ENCODE results near the gene EEFSEC. TPM values are rescaled to one million over a fixed set of nuclear protein-coding genes. Genes with fewer than 3 reads are reported as not detected.

EEFSEC gene
- total RNA-seq, 1 experiment from 2014 or later = 21.3 TPM

DNA sequence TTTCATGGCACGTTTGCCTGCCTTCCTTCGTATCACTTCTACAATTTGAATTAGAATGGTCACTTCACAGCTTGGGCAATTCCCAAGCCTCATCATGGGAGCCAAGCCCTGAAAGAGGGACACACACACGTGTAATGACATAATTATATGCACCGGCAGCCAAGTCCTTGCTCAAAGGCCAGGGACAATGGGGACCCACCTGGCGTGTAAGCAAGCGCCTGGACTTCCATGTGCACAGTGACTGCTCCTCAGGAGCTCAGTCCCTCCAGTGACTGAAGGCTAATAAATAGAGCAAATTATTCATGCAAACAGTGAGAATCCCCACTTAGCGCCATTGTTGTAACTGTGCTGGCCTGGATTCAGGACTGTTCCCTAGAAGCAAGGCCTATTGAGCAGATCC, 198.3 kb downstream of the EEFSEC start:
- Histone ChIP-seq H3K27ac (no peak overlapping the region), H3K79me2 (ENCODE audit: low read depth) (no peaks in the 10 kb centered on the region), H3K4me2 (no peak overlapping the region), H3K27me3 (ENCODE audit: insufficient read depth, low read depth) (no peaks in the 10 kb centered on the region), H3K9me2 (ENCODE audit: insufficient read depth) (no peaks in the 10 kb centered on the region), H3K36me3 (ENCODE audit: low read depth) (no peaks in the 10 kb centered on the region), H2AFZ (no peak overlapping the region), H3F3A (ENCODE audit: insufficient read depth, low read depth) (no peaks in the 10 kb centered on the region), H3K4me1 (replicated peaks; ENCODE audit: insufficient read depth) (no peaks in the 10 kb centered on the region), H3K9me3 (ENCODE audit: insufficient read depth, low read depth) (no peaks in the 10 kb centered on the region), H4K20me1 (ENCODE audit: insufficient read depth) (no peaks in the 10 kb centered on the region), H3K4me3 (no peak overlapping the region)
- ChIA-PET POLR2A (ENCODE audit: unreplicated experiment) (interaction anchor here (0.6 kb wide), 1 partner anchor 76 kb away, joined by 3 read pairs; no protein-coding TSS in a partner anchor), CTCF (no interaction called here)
- TF ChIP-seq, protein P1, sequence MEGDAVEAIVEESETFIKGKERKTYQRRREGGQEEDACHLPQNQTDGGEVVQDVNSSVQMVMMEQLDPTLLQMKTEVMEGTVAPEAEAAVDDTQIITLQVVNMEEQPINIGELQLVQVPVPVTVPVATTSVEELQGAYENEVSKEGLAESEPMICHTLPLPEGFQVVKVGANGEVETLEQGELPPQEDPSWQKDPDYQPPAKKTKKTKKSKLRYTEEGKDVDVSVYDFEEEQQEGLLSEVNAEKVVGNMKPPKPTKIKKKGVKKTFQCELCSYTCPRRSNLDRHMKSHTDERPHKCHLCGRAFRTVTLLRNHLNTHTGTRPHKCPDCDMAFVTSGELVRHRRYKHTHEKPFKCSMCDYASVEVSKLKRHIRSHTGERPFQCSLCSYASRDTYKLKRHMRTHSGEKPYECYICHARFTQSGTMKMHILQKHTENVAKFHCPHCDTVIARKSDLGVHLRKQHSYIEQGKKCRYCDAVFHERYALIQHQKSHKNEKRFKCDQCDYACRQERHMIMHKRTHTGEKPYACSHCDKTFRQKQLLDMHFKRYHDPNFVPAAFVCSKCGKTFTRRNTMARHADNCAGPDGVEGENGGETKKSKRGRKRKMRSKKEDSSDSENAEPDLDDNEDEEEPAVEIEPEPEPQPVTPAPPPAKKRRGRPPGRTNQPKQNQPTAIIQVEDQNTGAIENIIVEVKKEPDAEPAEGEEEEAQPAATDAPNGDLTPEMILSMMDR (conservative IDR thresholded peaks at IDR 0.05) = no peak
- TF ChIP-seq EZH2 (IDR thresholded peaks at IDR 0.05; ENCODE audit: low read depth) = no peak
- DNase-seq = peak in 1 of 2 experiments; percentile 17
- no TSS peak for BruUV-seq (replicated peaks)
- intact Hi-C loops (cut with micrococcal nuclease; ENCODE audit: unreplicated experiment) = no loop called here

DNA sequence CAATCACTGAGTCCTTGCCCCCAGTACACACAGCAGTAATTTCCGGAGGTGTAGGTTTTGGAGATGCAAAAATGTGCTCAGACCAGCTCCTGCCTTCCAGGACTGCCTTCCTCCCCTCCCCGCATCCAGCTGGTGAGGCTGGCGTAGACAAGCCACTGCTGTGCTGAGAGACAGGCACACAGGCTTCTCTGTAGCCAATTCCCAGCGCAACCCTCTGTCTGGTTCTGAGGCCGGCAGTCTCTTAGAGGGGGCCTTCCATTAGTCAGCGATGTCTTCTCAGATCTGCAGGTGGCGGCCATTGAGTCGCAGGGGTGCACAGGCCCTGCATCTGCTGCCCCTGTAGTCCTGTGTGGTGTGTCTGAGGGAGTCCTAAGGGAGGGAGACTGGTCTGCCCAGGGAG, 199.0 kb downstream of the EEFSEC start:
- Histone ChIP-seq H2AFZ (no peak overlapping the region), H3K4me2 (no peak overlapping the region), H3K27ac (no peak overlapping the region), H3K9me2 (ENCODE audit: insufficient read depth) (no peaks in the 10 kb centered on the region), H3F3A (ENCODE audit: insufficient read depth, low read depth) (no peaks in the 10 kb centered on the region), H4K20me1 (ENCODE audit: insufficient read depth) (no peaks in the 10 kb centered on the region), H3K4me3 (no peak overlapping the region), H3K27me3 (ENCODE audit: insufficient read depth, low read depth) (no peaks in the 10 kb centered on the region), H3K9me3 (ENCODE audit: insufficient read depth, low read depth) (no peaks in the 10 kb centered on the region), H3K4me1 (replicated peaks; ENCODE audit: insufficient read depth) (no peaks in the 10 kb centered on the region), H3K36me3 (ENCODE audit: low read depth) (no peaks in the 10 kb centered on the region), H3K79me2 (ENCODE audit: low read depth) (no peaks in the 10 kb centered on the region)
- TF ChIP-seq, protein P1 (conservative IDR thresholded peaks at IDR 0.05) = no peak
- no peak for TF ChIP-seq EZH2 (IDR thresholded peaks at IDR 0.05; ENCODE audit: low read depth)
- ChIA-PET CTCF (no interaction called here), POLR2A (ENCODE audit: unreplicated experiment) (interaction anchor here (0.7 kb wide), 1 partner anchor 12 kb away, joined by 4 read pairs; no protein-coding TSS in a partner anchor)
- intact Hi-C loops (cut with micrococcal nuclease; ENCODE audit: unreplicated experiment) = no loop called here
- no TSS peak for BruUV-seq (replicated peaks)
- DNase-seq = peak in 1 of 2 experiments; percentile 13

DNA sequence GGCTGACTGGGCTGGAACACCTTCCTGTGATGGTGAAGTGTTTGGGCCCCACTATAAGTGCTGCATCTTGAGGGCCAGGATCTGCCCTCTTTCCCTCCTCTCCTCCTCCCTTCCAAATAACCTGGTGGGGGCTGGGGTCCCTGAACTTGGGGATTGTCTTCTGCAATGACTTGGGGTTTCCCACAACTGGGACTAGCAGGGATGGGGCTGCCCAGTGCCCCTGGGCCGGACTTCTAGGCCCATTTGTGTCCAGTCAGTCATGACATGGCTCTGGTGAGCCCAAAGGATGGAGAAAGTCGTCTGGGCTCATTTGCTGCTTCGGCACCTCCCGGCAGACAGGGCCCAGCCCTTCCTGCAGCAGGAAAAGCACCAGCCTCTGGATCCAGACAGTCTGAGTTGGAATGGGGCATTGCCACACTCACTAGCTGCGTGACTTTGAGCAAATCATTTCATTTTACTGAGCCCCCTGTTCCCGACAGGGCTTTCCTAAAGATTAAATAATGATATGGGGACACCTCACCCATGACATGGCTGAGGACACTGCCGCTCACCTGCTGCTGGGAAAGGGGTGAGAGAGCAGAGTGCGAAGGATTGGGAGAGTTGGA, 200.2 kb downstream of the EEFSEC start:
- no peaks in the 10 kb centered on the region for H4K20me1 ChIP-seq (ENCODE audit: insufficient read depth)
- no TSS peak for BruUV-seq (replicated peaks)
- H3K9me3 ChIP-seq (ENCODE audit: insufficient read depth, low read depth) = no peaks in the 10 kb centered on the region
- intact Hi-C loops (cut with micrococcal nuclease; ENCODE audit: unreplicated experiment) = no loop called here
- no peak overlapping the region for H3K4me3 ChIP-seq
- ChIA-PET POLR2A (ENCODE audit: unreplicated experiment) (interaction anchor here (0.7 kb wide), 1 partner anchor 10 kb away, joined by 4 read pairs; no protein-coding TSS in a partner anchor), CTCF (no interaction called here)
- peak in 1 of 2 experiments; percentile 6 for DNase-seq
- no peak overlapping the region for H3K27ac ChIP-seq
- no peaks in the 10 kb centered on the region for H3K4me1 ChIP-seq (replicated peaks; ENCODE audit: insufficient read depth)
- H3K4me2 ChIP-seq = no peak overlapping the region
- no peaks in the 10 kb centered on the region for H3F3A ChIP-seq (ENCODE audit: insufficient read depth, low read depth)
- H3K9me2 ChIP-seq (ENCODE audit: insufficient read depth) = no peaks in the 10 kb centered on the region
- TF ChIP-seq, protein P1 (conservative IDR thresholded peaks at IDR 0.05) = no peak
- TF ChIP-seq EZH2 (IDR thresholded peaks at IDR 0.05; ENCODE audit: low read depth) = no peak
- H2AFZ ChIP-seq = no peak overlapping the region
- no peaks in the 10 kb centered on the region for H3K36me3 ChIP-seq (ENCODE audit: low read depth)
- H3K27me3 ChIP-seq (ENCODE audit: insufficient read depth, low read depth) = no peaks in the 10 kb centered on the region
- H3K79me2 ChIP-seq (ENCODE audit: low read depth) = no peaks in the 10 kb centered on the region
